ENCODE measurements around the gene KANSL1. TPM values are rescaled to one million over a fixed set of nuclear protein-coding genes. Genes with fewer than 3 reads are reported as not detected.
"Not testable (repeated sequence)": the region's sequence is repeated elsewhere in the genome, so short reads cannot be mapped to it uniquely, and the experiment has no call there.

KANSL1 gene, protein sequence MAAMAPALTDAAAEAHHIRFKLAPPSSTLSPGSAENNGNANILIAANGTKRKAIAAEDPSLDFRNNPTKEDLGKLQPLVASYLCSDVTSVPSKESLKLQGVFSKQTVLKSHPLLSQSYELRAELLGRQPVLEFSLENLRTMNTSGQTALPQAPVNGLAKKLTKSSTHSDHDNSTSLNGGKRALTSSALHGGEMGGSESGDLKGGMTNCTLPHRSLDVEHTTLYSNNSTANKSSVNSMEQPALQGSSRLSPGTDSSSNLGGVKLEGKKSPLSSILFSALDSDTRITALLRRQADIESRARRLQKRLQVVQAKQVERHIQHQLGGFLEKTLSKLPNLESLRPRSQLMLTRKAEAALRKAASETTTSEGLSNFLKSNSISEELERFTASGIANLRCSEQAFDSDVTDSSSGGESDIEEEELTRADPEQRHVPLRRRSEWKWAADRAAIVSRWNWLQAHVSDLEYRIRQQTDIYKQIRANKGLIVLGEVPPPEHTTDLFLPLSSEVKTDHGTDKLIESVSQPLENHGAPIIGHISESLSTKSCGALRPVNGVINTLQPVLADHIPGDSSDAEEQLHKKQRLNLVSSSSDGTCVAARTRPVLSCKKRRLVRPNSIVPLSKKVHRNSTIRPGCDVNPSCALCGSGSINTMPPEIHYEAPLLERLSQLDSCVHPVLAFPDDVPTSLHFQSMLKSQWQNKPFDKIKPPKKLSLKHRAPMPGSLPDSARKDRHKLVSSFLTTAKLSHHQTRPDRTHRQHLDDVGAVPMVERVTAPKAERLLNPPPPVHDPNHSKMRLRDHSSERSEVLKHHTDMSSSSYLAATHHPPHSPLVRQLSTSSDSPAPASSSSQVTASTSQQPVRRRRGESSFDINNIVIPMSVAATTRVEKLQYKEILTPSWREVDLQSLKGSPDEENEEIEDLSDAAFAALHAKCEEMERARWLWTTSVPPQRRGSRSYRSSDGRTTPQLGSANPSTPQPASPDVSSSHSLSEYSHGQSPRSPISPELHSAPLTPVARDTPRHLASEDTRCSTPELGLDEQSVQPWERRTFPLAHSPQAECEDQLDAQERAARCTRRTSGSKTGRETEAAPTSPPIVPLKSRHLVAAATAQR (N-terminal part only)
- 24.1 and 37.8 TPM in 2 replicates for polyA plus RNA-seq (2014; cell fraction: cytosol; rRNA removed)
- polyA plus RNA-seq (2014; cell fraction: nucleus; rRNA removed), result 83.5 and 163 TPM in 2 replicates

DNA sequence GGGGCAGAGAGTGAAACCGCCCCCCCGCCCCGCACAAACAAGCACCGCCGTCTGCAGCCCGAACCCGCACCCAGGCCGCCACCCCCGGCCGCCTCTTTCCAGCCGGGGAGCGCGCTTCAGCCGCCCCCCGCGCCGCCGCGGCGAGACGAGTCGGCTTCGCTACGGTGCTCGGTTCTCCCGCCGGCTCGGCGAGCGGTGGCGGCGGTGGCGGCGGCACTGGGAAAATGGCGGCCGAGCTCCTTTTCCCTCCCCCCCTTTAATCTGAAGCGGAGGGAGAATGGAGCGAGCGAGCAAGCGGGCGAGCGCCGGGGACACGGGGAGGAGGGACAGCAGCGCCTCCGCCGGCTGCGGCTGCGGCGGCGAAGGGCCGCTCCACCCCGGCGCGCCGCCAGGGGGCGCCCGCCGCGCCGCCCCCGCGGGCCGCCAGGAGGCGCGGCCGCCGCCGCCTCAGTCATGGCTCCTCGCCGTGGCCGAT is at the start of gene KANSL1:
Gene KANSL1, minus strand, starts transcription at position 279 of the 475 bp plus-strand sequence. CDS start 21,286 bp downstream, outside the sequence.
- peak; percentile 96 for DNase-seq (ENCODE audit: low spot score)

DNA sequence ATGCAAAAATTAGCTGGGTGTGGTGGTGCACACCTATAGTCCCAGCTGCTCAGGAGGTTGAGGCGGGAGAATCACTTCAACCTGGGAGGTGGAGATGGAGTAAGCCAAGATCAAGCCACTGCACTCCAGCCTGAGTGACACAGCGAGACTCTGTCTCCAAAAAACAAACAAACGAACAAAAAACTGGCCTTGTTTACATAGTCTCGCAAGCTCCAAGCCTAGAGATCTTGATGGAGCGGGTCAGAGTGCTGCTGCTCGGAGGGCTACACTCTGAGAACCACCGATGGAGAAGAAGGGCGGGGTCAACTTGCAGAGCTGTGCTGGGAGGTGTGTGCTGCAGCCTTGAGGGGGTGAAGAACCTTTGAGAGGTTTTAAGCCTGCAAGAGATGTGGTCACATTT is 38.1 kb upstream of the KANSL1 start:
- not testable (repeated sequence) for DNase-seq (ENCODE audit: low spot score)

DNA sequence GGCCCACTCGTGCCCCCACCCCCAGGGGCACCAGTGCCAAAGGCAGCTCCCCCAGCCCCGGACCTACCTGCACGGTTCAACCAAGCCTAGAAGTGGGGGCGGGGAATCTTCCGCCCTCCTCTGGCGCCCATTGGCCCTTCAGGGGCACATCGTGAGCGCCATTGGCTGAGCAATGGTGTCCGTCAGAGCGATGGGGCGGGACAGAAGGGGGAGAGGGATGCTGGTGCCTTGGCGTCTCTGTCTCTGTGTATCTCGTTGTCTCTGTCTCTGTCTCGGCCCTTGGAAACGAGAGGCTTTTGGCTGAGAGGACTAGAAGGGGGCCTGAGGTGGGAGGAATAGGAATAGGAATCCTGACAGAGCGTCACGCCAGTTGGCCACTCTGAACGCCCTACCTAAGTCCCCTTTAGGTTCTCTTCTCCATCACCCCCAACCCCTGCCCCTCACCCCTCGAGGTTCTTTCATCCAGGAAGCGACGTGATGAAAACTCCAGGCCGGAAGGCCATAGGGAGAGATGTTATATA is 32.1 kb upstream of the KANSL1 start:
- peak; percentile 97 for DNase-seq (ENCODE audit: low spot score)

DNA sequence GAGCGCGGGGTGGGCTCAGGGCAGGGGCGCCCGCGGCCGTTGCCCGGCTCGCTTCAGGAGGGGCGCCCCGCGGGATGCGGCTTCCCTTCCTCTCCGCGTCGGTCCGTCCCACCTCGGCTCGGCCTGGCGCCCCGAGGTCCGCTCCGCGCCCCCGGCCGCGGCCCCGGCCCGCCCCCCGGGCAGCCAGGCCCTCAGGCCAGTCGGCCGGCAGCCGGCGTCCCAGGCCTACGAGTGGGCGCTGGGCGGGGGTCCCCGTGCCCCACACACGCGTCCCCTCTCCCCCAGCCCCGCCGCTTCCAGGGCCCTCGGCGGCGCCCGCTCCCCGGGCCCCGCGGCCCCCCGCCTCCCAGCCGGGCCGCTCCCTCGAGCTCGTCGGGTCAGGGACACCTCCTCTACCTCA is 31.6 kb upstream of the KANSL1 start:
- DNase-seq (ENCODE audit: low spot score), result not testable (repeated sequence)

DNA sequence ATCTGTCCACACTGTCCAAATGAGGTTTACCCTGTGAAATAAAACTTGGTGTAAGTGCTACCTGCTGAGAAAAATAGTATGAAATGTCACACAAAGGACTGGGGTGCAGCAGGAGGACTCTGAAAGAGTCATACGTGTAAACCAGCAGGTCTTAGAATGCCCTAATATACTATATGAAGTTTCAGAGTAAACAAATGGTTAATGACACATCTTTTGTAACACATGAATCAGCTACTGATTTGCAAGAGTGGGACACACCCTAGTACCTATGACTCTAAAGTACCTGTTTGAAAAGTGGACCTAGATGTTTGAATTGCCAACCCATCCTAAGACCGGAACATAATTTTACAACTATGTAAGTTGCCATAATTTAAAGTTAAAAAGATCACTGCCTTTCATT is 29.8 kb upstream of the KANSL1 start:
- DNase-seq (ENCODE audit: low spot score), result not testable (repeated sequence)

DNA sequence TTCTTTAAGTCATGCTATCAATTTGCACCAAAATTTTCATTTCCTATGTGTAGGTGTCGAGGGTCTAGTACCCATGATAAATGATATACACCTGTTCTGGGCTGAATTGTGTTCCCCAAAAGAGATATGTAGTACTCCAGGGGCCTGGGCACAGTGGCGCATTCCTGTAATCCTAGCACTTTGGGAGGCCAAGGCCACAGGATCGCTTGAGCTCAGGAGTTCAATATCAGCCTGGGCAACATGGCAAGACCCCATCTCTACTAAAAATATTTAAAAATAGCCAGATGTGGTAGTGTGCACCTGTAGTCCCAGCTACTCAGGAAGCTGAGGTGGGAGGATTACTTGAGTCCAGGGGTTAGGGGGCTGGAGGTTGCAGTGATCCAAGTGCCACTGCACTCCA is 23.5 kb upstream of the KANSL1 start:
- DNase-seq (ENCODE audit: low spot score), result no peak

DNA sequence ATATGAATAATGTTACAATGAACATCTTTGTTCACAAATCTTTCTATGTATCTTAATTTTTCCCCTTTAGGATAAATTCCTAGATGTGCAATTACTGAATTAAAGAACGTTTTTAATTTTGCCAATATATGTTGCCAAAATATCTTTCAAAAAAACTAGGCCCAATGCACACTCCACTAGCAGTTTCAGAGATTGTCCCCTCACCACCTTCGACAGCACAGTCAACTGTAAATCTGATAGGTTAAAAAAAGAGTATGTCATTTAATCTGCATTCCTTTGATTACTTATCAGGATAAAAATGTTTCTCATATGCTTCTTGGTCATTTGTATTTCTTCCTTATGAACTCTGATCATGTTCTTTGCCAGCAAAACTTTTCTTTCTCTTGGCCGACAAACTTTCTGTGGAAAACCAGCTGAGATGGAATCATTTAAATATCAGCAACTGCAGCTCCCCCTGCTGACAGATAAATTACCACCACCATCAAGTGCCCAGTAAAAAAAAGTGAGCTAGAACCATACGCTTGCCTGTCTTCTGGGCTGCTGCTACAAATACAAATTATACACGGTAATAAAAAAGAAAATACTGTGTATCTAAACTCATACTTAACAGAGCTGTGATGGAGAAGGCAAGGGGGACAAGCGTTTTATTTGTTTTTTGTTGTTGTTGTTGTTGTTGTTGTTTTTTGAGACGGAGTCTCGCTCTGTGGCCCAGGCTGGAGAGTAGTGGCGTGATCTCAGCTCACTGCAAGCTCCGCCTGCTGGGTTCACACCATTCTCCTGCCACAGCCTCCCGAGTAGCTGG is 19.6 kb upstream of the KANSL1 start:
- DNase-seq (ENCODE audit: low spot score), result peak; percentile 76

DNA sequence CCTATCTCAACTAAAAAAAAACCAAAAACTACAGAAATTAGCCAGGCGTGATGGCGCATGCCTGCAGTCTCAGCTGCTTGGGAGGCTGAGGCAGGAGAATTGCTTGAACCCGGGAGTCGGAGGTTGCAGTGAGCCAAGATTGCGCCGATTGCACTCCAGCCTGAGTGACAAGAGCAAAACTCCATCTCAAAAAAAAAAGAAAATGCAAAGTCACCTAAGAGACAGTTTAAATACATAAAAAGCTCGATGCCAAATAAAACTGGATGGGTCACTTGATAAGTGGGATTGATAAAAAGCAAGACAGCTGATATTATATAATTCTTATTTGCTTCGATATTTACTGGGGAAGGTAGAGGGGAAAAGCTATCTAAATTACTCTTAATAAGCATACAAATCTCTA is 15.8 kb upstream of the KANSL1 start:
- no peak for DNase-seq (ENCODE audit: low spot score)

DNA sequence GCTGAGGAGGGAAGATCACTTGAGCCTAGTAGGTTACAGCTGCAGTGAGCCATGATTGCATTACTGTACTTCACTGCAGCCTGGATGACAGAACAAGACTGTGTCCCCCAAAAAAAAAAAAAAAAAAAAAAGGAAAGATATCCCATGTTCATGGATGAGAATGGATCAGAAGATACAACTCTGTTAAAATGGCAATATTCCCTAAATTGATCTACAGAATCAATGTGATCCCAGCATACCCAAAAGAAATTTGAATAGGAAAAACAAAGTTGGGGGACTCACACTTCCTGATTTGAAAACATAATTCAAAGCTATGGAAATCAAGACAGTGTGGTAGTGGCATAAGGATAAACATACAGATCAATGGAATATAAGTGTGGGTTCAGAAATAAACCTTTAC is 12.7 kb upstream of the KANSL1 start:
- no peak for DNase-seq (ENCODE audit: low spot score)

DNA sequence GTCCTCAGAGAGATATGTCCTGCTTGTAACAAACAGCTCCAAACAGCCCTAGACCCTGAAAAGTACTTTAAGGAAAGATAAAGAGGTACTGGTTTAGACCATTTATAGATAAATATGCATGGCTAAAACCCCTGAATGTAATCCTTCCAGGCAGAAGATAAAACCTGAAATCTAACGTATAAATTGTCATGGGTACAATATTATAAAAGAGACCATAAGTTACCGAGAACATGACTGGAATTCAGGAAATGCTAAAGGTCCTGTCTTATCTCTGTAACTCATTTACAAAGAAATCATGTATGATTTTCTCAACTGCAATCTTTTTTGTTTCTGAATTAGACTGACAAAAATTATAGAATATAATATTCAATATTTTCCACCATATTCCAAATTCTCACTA is 9.2 kb upstream of the KANSL1 start:
- DNase-seq (ENCODE audit: low spot score), result no peak

DNA sequence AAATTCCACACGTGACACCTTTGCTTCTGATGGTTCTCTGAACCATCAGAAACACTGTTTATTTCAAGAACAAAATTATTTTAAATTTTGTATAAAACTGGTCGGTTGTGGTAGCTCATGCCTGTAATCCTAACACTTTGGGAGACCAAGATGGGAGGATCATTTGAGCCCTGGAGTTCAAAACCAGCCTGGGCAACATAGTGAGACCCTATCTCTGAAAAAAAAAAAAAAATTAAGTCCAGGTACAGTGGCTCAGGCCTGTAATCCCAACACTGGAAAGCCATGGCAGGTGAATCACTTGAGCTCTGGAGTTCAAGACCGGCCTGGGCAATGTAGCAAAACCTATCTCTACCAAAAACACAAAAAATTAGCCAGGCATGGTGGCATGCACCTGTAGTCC is 8.3 kb upstream of the KANSL1 start:
- DNase-seq (ENCODE audit: low spot score), result no peak

DNA sequence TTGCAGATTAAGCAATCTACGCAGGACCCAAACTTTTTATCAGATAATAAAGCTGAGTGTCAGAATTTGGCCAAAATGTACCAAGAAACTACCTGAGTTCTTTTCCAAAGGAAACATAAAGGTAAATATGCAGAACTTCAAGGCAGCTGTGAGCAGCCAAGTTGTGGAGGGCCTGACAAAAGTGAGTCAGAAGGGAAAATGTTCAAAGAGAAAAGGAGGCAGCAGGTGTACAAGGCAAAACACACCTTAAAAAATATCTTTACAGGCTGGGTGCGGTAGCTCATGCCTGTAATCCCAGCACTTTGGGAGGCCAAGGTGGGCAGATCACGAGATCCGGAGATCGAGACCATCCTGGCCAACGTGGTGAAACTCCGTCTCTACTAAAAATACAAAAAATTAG is 7.0 kb upstream of the KANSL1 start:
- DNase-seq (ENCODE audit: low spot score), result no peak

DNA sequence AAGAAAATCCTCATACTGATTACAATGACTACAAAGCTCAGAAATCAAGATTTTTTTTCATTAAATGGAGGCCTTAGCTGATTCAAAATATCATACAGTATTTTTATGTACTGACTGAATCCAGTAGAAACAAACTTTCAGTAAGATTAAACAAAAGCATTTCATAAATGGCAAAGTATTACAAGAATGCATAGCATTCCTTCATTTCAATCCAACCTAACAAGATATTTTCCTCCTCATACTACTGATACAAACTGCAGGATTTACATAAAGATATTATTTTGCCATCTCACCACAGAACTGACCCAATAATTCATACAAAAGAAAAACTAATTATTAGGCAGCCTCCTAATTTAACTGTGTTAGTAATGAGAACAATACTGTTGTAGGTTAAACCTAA is 6.2 kb upstream of the KANSL1 start:
- no peak for DNase-seq (ENCODE audit: low spot score)

DNA sequence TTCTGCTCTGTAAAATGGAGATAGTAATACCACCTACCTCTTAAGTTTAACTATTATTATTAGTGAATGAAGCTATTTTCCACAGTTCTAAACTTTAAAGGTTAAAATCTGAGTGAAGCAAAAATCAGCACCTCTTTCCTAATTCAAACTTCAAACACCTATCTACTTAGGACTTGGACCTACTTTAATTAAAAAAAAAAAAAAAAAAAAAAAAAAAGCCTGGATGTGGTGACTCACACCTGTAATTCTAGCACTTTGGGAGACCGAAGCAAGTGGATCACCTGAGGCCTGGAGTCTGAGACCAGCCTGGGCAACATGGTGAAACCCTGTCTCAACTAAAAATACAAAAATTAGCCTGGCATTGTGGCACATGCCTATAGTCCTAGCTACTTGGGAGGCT is 5.0 kb upstream of the KANSL1 start:
- no peak for DNase-seq (ENCODE audit: low spot score)

DNA sequence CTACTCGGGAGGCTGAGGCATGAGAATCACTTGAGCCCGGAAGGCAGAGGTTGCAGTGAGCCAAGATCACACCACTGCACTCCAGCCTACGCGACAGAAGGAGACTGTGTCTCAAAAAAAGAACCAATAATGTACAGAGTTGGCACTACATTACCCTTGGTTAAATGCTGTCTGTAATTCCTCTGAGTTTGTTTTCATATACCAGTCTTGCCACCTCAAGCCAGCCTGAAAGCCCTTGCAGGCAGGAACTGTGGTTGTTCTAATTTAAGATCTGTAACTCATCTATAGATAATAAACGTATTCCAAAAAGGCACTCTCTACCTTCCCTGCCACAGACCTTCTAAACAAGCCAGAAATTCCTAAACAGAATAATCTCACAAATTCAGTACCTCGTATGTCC is 4.3 kb upstream of the KANSL1 start:
- DNase-seq (ENCODE audit: low spot score), result no peak

DNA sequence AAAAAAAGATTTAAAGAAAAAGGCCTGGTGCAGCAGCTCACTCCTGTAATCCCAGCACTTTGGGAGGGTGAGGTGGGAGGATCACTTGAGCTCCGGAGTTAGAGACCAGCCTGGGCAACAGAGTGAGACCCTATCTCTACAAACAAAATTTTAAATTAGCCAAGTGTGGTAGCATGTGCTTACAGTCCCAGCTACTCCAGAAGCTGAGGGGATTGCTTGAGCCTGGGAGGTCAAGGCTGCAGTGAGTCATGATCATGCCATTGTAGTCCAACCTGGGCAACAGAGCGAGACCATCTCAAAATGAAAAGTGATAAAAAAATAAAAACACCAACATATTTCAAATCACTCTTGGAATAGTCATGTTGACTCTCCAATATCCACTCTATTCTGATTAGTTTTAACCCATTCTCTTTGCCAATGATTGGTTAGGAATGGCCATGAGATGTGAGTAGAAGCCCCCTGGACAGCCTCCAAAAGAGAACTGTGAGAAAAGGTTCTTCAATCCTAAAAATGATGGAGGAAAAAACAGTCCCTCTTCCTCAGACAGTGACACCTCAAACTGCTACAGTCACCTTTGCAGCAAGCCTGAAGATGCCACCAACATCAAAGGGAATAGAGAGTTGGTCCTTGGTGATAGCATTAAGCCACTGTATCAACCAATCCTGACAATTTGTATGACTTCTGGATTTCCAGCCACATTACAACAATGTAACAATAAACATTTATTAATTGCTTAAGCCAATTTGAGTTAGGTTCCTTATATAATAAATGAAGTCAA is 2.9 kb upstream of the KANSL1 start:
- DNase-seq (ENCODE audit: low spot score), result no peak

DNA sequence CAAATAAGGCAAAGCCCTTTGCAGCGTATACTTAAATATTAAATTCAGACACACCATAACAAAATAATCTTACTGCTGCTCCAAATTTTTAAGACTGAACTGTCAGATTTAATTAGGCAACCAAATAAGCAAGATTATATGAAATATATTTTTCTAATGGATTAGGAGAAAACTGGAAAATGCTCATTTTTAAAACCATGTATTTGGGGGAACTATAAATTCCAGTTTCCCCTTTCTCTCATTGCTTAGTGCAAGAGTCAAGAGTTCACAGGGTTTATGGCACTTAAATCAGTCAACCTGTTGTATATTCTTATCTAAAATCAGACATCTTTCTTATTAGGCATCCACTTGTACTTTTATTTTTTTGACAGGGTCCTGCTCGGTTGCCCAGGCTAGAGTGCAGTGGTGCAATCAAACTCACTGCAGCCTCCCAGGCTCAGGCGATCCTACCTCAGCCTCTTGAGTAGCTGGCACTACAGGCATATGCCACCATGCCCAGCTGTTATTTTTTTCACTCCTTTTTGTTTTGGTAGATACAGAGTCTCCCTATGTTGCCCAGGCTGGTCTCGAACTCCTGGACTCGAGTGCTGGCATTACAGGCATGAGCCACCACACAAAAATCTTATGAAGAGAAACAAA is 2.1 kb upstream of the KANSL1 start:
- DNase-seq (ENCODE audit: low spot score), result peak; percentile 44

DNA sequence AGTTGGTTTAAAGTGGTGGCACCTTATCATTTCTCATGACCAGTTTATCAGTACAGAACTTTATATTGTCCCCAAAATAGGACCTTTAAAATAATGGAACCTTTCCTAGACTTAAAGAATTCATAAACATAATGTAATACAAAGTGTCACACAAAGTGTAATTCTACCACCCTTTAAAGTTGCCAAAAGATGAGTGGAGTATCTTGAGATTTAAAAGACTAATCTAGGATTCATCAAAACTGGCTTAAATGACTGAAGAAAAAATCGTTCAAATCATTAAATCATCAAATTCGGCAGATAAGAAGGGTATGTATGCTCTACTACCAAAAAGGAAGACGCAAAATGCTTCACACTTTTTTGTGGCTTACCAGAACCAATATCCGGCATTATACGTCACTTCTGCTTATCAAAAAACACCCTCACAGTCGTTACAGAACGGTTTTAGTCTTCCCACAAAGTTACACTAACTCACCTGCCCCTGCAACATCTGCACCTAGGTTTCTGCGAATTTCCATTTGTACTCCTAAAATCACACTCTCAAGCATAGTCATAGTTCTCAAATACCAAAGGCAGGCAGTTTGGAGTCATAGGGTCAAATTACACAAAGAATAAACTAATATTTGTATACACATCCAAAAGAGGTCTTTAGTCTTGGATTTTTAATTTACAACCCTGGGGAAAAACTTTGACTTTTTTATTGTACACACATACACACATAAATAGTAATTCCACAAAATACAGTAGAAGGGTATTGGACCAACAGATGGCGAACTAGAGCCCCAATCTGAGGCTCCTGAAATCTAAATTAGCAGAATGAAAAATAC is 1.4 kb upstream of the KANSL1 start:
- DNase-seq (ENCODE audit: low spot score), result peak; percentile 72
